Activated CD4-positive, alpha-beta T cell treated with anti-CD3 and anti-CD28 coated beads, Interleukin-2, Interleukin-4, amounts not matched to agents 100 ng/mL and 50 ng/mL, durations not matched to agents 16 hours and 8 hours (primary cell): Measurements from ENCODE around the gene RPS15.
"Not testable (repeated sequence)": the region's sequence is repeated elsewhere in the genome, so short reads cannot be mapped to it uniquely, and the experiment has no call there.

Source experiments
- DNase-seq: peaks from one replicate; pipeline ENCODE4 v3.0.0-alpha.2; 2020; ENCODE audit warnings: low spot score

The RPS15 gene

DNA sequence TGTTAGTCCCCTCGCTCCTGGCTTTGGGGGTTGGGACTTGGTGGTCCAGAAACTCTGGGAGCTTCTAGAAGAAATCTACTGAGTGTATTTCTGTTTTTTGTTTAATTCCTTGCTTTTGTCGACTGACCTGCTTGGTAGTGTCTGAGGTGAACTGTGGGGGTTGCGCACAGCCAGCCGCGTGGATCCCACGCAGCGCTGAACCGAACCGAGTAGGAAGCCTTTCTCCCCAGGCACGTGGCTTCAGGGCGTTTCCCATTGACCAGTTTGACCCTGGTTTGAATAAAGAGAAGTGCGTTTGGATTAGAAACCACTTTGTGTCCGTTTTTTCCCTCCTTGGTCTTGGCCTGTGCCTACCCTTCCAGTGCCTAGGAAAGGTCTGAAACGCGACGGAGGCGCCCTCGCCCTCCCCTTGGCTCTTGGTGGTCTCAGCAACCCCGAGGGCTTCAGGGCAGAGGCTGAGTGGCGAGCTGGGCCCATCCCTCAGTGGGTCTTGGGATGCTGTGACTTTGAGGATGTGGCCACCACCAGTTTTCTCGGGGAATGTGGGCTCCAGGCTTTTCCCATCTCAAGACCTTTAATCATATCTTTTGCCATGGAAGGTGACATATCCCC lies 2.7 kb upstream of the RPS15 start:
- no peak for DNase-seq

DNA sequence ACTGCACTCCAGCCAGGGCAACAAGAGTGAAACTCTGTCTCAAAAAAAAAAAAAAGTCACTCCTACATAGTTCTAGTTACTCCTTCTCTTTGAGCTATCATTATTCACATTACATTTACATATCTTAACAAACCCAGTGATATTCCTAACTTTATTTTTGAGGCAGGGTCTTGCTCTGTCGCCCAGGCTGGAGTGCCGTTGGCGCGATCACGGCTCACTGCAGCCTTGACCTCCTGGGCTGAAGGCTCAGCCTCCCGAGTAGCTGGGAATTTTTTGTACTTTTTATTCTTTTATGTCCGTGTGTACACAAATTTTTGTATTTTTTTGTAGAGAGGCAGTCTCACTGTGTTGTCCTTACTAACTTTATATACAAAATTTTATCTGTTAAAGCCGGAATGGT lies 587 bp upstream of the RPS15 start:
- no peak for DNase-seq

DNA sequence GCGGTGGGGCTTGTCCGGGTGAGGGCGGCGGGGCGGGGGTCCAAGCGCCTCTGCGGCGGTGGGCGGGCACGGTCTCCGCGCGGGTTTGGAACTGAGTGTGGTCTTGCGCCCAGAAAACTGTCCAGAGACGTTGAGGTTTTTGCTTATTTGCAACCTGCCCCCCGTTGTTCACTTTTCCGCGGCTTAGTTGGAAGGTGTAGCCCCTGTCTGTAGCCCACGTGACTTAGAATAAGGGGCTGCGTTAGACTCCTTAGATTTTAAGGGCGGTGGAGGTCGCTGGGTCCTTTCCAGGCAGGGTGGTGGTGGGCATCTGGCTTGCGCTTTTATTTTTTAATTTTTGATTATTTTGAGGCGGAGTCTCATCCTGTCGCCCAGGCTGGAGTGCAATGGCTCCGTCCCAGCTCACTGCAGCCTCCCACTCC lies 748 bp downstream of the RPS15 start:
- DNase-seq: no peak

DNA sequence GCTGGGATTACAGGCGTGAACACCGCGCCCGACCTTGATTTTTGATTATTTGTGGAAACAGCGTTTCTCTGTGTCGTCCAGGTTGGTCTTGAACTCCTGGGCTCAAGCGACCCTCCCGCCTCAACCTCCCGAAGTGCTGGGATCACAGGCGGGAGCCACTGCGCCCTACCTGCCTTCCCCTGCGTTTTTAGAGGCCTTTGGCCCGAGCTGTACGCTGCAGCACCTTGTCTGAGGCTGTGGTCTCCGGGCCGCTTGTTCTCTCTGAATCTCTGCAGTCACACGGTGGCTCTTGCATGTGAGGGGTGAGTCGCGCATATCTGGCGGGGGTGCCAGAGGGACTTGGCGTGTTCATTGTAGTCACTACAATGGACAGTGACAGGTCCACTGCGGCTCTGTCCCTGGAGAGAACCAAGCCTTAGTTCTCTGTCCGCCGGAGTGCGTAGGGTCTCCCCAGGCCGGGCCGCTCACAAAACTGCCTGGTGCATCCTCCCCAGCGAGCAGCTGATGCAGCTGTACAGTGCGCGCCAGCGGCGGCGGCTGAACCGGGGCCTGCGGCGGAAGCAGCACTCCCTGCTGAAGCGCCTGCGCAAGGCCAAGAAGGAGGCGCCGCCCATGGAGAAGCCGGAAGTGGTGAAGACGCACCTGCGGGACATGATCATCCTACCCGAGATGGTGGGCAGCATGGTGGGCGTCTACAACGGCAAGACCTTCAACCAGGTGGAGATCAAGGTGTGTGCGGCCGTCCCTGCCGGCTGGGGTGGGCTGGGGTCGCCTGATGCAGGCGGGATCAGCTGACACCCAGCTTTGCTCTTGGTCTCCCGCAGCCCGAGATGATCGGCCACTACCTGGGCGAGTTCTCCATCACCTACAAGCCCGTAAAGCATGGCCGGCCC lies 1.6 kb downstream of the RPS15 start:
- DNase-seq: not testable (repeated sequence)

DNA sequence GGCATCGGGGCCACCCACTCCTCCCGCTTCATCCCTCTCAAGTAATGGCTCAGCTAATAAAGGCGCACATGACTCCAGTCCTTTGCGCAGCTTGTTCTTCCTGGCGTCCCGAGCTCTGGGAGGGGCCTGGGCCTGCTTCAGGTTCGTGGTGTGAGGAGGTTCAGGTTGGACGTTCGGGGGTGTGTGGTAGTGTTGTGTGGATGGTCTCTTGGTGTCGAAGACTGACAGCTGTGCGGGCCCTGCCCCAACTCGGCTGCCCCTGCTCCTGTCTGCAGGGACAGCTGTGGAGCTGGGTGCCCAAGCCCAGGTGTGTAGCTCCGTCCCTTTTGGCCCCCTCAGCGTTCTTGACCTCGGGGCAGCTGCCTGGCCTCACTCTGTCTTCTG lies 2.2 kb downstream of the RPS15 start:
- no peak for DNase-seq

DNA sequence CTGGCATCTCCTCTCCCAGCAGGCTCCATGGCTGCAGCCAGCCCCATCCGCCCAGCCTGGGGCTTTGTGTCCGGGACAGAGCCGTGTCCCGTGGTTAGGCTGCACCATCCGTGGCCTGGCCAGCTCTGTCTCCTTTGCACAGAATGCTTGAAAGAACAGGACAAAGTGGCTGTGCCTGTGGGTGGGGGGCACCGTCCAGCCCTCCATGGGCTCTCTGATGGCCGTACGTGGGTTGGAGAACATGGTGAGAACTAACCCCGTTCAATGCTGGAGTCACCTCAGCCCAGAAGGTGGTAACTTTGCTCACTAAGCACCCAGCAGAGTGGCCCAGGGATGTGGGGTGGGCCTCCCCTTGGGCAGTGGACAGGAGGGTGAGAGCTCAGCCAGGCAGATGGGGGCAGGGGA lies 2.8 kb downstream of the RPS15 start:
- DNase-seq: no peak

DNA sequence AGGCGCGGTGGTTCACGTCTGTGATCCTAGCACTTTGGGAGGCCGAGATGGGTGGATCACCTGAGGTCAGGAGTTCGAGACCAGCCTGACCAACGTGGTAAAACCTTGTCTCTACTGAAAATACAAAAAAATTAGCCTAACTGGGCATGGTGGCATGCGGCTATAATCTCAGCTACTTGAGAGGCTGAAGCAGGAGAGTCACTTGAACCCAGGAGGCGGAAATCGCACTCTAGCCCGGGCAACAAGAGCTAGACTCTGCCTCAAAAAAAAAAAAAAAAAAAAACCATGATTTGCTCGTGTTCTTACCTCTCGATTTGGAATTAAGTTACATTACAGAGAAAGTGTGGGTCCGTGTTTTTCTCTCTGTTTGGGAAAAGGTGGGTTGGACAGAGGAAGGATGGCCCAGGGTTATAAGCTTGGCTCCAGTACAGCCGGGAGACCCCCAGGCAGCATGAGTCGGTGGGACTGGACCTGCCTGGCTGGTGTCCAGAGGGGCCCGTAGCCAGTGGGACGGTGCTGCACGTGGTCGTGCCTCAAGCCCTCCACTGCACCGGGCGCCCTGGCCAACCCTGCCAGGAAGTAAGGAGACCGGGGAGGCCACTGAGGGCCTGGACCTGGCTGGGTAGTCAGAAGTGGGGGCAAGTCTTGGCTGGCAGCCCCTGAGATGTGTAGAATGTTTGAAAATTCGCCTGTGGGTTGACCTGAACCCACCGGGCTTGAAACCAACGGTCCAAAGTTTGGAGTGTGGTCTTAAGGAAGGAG lies 3.7 kb downstream of the RPS15 start:
- no peak for DNase-seq

DNA sequence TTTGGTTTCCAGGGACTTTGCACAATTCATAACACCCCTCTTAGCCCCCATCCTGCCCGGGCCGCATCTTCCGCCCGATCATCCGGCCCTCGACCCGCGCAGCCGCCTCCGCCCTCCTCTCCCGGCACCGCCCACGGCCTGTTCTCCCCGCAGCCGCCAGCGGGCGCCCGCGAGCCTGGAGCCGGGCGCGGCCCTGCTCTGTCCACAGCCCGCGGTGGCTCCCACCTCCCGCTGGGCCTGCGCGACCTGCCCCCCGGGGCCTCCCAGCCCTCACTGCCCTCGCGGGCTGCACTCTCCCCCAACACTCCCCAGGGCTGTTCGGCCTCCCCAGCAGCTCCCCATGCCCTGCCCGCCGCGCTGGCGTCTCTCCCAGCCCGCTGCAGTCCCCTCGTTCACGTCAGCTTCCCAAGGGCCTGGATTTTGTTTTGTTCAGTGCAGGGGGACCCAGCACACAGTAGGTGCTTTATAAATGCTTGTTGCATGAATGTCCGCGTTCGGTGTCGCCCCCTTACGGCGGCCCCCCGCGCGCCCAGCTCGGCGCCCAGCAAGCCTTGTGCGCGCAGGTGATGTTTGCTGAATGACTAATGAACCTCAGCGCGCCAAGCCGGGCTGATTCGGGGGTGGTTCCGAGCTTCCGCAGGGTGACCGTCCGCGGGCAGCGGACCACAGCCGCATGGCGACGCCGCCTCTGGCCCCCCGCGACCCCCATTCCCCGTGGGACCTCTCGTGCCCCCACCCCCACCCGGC lies 7.2 kb downstream of the RPS15 start:
- DNase-seq: peak; percentile 82

DNA sequence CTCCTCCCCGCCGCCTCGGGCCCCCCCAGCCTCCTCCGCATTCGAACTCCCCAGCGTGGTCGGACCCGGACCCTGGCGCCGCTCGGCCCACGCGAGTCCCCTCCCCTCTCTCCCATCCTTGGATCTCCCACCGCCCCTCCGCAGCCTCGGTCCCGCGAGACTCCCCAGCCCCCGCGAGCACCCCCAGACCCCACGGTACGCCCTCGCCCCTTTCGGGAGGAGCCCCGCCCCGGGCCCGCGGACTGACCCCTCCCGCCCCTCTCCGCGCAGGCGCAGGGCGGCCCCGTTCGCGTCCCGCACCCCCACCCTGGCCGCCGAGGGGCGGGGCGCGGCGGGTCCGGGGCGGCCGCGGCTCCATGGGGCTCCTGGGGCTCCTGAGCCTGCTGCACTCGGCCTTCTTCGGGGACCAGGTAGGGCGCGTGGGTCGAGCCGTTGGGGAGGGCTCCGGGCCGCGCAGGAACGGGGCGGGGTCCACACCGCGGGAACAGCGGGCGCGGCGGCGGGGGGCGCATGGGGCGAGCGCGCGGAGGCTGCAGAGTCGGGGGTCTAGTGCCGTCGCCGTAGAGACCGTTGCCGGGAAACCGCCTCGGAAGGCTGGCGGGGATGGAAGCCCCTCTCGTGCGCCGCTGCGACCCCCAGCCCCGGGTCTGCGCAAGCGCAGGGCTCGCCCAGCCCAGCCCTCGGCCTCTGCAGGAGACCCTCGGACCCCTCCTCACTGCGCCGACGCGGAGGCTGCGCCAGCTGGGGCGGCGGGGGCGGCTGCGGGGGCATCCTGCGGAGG lies 7.9 kb downstream of the RPS15 start:
- DNase-seq: no peak

DNA sequence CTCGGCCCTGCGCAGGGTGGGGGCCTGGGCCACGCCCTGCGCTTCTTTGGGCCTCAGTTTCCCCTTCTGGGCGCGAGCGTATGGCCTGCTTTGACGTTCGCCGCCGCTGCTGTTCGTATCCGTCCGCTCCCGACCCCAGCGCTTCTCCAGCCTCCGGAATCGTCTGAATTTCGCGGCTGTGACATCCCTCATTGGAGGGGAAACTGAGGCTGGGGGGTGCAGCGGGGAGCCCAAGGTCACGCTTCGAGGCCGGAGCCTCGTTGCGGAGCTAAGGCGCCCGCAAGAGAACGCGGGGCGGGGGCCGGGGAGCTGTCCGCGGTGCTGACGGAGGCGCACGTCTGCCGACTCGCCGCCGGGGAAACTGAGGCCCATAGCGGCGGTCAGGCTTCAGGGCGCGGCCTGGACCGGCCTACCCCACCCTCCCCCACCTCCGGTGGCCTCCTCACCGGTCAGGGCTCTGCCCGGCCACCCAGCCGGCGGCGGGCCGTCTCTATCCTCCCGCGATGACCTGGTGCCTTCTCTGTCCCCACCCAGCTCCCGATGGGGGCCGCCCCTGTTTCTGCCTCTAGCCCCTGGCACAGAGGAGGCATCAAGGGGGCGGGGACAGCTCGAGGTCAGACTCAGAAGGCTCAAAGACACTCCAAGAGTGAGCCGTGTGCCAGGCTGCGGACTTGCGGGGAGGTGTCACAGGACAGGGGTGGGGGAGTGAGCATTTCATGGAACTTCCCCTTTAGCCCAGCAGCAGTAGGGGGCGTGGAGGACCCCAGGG lies 8.7 kb downstream of the RPS15 start:
- no peak for DNase-seq

DNA sequence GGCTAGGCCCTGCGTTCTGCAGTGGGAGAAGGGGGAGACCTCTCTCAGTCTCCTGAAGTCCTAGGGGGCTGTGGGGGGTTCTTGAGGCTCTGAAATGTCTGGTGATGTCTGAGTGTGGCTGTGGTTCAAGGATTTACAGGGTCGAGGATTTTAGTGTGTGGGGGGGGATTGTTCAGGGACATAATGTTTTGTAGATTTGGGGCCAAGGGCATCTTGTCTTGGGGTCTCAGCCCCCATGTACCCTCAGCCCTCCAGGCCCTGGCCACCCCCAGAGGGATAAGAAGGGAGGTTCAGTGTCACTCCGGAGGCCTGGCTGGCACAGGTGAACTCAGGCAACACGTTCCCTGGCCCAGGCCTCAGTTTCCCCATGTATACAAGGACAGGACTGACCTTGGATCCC lies 9.3 kb downstream of the RPS15 start:
- DNase-seq: no peak

DNA sequence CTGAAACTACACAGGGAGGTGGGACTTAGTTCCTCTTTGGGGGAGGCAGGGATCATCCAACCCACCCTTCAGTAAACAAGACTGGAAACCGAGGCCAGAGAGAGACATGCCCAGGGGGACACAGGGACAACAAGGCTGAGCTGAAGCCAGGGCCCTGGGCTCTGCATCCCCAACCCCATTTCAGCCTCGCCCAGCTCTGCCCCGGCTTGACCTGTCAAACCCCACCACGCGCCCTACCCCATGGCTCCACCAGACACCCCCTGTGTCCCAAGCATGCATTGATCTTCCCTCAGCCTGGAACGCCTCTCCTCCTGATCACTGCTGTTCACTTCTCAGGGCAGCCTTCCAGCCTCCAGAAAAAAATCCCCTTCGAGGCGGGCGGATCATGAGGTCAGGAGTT lies 9.7 kb downstream of the RPS15 start:
- no peak for DNase-seq

DNA sequence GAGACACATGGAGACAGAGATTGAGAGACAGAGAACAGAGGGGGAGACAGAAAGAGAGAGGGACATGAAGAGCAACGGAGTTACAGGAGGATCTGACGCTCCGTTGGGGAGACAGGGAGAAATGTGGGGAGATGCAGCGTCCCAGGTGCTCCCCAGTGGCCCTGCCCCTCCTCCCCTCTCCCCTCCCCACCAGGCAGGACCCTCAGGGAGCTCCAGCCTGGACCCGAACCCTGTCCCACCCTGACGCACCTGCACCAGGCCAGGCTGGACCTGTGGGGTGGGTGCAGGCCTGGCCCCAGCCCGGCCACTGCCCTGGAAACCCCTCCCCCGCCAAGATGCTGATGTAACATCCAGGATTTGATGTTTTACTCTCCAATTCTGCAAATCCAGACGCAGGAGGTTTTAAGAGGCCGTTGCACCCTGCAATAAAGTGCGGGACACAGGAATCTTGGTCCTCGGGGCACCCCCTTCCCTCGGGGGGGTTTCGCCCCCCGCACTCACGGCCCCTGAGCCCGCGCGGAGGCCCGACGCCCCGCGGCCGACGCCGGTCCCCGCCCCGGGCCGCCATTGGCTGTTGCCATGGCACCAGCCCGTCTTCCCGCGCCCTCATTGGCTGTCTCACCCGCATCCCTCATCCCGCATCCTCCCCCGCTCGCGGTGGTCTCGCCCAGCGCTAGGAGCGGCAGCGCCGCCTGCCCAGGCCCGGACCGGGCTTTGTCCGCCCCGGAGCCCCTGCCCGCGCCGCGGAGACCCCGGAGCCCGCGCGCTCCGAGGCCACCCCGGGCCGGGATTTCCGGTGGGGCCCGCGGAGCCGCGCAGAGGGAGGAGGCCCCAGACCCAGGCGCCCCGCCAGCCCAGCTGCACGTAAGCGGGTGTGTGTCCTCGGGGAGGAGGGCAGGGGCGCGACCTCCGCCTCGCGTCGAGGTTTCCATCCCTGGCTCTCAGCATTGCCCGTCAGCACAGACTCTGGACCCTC lies 11.6 kb downstream of the RPS15 start, which contains the start of gene APC2:
Gene APC2 (plus strand): TSS at position 655 of the 976 bp plus-strand sequence. CDS start 2,881 bp downstream, outside the sequence.
- DNase-seq: no peak

DNA sequence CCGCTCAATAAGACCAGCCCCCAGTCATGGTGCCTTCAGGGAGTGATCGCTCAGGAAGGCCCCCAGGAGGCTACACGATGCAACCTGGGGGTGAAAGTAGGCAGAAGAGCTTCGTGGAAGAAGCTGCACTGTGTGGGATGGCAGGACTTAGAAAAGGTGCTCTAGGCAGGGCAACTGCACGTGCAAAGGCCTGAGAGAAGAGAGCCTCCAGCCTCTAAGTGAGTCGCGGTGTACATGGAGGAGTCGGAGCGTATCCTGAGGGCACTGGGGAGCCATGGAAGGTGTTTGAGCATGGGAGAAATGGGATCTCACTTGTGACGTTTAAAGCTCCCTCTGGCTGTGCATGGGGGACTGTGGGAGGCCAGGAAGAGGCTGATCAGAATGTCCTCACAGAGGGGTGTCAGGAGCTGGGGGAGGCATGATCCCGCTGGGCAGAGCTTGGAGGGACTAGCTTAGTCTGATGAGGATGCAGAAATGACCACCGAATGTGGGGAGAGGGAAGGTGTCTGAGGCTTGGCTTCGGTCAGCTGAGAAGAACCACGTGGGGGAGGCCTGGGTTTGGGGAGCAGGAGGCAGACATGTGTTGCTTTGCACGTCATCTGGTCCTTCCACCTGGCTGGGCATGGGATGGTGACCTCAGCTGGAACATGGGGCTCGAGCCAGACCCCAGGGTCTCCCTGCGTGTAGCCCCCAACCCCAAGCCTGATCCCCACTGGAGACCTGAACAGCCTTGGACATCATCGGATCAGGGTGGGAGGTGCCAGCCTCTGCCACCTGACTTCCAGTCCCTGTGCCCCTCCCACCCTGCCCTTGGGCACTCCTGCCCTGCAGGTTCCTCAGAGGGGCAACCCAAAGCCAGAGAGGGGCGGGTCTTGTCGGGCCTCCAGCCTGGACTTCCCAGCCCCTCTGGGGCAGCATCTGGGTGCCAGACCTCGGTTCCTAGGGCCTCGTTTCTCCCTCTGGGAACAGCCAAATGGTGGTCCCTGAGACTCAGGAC lies 12.8 kb downstream of the RPS15 start:
- no peak for DNase-seq

DNA sequence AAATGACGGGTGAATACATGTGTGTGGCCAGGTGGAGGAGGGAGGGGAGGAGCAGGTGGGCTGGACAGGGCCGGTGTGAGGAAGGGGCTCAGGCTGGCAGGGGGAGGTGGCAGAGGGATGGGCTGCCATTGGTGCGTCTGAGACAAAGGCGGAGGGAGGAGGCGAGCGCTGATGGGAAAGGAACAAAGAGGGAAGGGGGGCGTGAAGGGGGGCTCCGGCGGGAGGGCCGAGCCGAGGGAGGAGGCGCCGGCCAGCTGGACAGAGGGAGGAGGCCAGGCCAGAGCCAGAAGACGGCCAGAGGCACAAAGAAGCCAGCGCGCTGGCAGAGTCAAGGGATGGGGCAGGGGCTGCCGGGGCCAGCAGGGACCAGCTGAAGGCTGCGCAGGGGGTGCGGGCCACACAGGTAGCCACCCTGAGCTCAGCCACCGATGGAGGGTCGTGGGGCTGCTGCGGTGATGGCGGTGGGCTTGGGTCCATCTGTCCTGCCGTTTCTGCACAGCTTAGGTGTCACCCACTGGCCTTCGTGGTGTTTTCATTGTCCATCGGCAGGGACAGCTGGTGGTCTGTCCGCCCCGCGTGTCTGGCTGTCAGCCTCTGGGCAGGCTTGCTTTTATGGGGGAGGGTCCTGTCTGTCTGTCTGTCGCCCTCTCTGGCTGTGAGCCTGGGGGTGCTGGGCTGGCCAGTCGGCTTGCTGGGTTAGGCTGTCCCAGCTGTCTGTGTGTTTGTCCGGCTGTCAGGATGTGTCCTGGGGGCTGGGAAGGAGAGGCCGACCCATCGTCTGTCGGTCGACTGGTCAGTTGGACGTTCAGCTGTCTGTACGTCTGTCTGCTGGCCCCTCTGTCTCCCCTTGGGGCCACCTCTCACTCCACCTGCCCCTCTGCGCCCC lies 14.0 kb downstream of the RPS15 start:
- DNase-seq: no peak

DNA sequence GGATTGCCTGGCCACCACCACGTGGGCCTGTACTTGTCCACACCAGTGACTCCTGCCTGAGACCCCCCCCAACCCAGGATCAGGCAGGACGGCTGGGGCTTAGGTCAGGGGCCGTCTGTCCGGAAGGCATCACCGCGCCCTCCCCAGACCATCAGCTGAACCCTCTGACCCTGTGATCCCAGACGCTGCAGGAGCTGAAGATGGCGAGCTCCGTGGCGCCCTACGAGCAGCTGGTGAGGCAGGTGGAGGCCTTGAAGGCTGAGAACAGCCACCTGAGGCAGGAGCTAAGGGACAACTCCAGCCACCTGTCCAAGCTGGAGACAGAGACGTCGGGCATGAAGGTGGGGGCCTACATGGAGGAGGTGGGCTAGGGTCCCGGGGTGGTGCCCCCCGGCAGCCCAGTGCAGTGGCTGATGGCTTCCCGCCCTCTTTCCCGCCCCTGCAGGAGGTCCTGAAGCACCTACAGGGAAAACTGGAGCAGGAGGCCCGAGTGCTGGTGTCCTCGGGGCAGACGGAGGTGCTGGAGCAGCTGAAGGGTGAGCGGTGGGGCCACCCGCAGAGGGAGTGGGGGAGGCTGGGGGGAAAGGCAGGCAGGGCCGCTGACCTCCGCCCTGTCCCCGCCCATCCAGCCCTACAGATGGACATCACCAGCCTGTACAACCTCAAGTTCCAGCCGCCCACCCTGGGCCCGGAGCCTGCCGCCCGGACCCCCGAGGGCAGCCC lies 14.8 kb downstream of the RPS15 start:
- DNase-seq: no peak
